ENCODE results near the gene FILIP1.

FILIP1 gene

DNA sequence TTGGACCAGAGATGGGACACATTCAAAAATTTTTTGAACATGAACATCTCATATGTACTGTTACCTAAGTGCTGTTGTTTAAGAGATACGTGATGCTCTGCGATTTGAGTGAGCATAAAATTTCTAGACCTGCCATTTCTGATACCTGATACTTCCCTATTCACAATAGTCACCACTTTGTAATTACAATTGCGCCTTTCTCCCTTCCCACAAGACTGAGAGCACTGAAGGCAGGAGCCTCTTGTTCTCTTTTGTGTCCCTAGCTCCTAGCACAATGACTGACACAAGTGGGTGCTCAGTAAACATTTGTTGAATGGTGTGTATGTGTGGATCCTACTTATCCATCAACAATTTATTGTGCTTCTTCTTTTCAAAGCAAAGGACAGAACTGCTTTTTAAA, 116.2 kb downstream of the FILIP1 start:
- DNase-seq (ENCODE audit: low spot score) = no peak
- TF ChIP-seq, protein P1, sequence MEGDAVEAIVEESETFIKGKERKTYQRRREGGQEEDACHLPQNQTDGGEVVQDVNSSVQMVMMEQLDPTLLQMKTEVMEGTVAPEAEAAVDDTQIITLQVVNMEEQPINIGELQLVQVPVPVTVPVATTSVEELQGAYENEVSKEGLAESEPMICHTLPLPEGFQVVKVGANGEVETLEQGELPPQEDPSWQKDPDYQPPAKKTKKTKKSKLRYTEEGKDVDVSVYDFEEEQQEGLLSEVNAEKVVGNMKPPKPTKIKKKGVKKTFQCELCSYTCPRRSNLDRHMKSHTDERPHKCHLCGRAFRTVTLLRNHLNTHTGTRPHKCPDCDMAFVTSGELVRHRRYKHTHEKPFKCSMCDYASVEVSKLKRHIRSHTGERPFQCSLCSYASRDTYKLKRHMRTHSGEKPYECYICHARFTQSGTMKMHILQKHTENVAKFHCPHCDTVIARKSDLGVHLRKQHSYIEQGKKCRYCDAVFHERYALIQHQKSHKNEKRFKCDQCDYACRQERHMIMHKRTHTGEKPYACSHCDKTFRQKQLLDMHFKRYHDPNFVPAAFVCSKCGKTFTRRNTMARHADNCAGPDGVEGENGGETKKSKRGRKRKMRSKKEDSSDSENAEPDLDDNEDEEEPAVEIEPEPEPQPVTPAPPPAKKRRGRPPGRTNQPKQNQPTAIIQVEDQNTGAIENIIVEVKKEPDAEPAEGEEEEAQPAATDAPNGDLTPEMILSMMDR (conservative IDR thresholded peaks at IDR 0.05; ENCODE audit: low read depth) = no peak
- H3K27ac ChIP-seq = no peak overlapping the region
- POLR2A ChIA-PET (ENCODE audit: low non-redundant PET) = no interaction called here
- CTCF ChIA-PET = interaction anchor here (0.7 kb wide), 1 partner anchor 9 kb away, joined by 5 read pairs; no protein-coding TSS in a partner anchor

DNA sequence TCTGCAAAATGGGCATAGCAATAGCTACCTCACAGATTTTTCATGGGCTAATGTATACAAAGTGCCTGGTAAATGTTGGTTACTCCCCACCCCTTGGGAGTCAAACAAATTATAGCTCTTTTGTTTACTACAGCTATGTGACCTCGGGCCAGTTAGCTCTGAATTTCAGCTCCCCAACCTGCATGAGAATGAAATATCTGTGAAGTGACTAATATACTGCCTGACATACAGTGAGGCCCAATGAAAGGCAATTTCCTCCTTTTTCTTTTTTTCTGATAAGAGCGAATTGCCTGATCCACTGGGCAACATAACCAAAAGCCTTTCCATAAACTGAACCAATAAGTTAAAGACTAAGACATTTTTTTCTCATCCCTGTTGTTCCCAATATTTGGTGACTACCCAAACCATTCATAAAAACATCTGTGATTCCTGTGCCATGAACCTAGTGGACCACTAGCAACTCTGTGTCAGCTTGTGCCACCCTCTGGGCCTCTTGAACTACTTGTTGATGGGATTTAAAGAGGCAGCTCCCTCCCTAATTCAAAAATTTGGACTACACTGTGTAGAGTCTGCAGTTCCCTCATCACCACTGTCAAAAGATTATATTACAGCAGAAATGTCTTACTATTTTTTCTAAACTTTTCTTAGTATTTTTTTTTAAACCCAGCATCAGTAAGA, 117.1 kb downstream of the FILIP1 start:
- TF ChIP-seq, protein P1 (conservative IDR thresholded peaks at IDR 0.05; ENCODE audit: low read depth) = no peak
- DNase-seq (ENCODE audit: low spot score) = peak; percentile 11
- no peak overlapping the region for H3K27ac ChIP-seq
- ChIA-PET CTCF (interaction anchor here (0.7 to 1.0 kb wide), 2 partner anchors 9 to 155 kb away, joined by 3 to 5 read pairs; no protein-coding TSS in a partner anchor), POLR2A (ENCODE audit: low non-redundant PET) (no interaction called here)

DNA sequence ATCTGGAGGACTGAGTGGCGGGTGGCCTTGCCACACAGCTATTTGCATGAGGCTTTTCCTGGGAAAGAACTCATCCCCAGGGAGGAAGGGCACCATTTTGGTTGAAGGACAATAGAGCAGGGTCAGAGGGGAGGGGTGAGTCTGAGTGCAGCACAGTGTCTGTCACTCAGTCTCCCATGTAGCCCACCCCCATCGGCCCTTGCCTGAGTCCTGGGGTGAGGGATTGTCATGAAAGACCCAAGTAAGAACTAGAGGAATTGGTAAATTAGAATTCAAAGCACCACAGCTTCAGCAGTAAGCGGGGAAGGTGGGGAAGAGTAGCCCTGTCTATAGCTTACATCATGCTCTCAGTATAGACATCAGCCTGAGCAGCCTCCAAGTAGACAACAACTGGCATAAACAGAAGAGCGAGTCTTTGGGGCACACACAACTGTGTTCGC, 118.6 kb downstream of the FILIP1 start:
- POLR2A ChIA-PET (ENCODE audit: low non-redundant PET) = no interaction called here
- TF ChIP-seq, protein P1 (conservative IDR thresholded peaks at IDR 0.05; ENCODE audit: low read depth) = no peak
- CTCF ChIA-PET = interaction anchor here (0.9 kb wide), 1 partner anchor 11 kb away, joined by 4 read pairs; no protein-coding TSS in a partner anchor
- DNase-seq (ENCODE audit: low spot score) = no peak
- H3K27ac ChIP-seq = no peak overlapping the region

DNA sequence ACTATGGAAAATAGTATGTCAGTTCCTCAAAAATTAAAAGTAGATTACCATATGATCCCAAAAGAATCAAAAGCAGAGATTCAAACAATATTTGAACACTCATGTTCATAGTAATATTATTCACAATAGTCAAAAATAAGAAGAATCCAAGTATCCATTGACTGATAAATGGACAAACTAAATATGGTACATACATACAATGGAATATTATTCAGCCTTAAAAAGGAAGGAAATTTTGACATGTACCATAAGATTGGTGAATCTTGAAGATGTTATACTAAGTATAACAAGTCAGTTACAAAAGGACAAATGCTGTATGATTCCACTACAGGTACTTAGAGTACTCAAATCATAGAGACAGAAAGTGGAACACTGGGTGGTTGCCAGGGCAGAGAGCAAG, 120.7 kb downstream of the FILIP1 start:
- ChIA-PET POLR2A (ENCODE audit: low non-redundant PET) (no interaction called here), CTCF (no interaction called here)
- TF ChIP-seq, protein P1 (conservative IDR thresholded peaks at IDR 0.05; ENCODE audit: low read depth) = no peak
- no peak overlapping the region for H3K27ac ChIP-seq
- DNase-seq (ENCODE audit: low spot score) = no peak

DNA sequence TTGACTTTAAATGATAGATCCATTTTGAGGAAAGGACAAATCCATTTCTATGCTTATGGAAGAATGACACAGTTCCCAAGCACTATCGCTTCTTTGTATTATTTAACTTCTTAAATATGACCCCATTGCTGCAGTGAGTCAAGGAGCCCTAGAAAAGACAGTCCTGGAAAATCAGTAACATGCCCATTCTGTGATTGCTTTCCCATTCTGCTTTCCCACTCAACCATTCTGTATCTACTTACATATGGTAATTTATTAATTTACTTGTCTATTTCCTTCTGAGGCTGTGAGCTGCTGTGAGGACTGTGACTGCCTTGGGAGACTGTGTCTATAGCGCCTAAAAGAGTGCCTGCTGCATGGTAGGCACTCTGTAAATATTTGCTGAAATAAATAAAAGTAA, 123.6 kb downstream of the FILIP1 start:
- ChIA-PET CTCF (no interaction called here), POLR2A (ENCODE audit: low non-redundant PET) (no interaction called here)
- no peak for DNase-seq (ENCODE audit: low spot score)
- H3K27ac ChIP-seq = no peak overlapping the region
- TF ChIP-seq, protein P1 (conservative IDR thresholded peaks at IDR 0.05; ENCODE audit: low read depth) = no peak

DNA sequence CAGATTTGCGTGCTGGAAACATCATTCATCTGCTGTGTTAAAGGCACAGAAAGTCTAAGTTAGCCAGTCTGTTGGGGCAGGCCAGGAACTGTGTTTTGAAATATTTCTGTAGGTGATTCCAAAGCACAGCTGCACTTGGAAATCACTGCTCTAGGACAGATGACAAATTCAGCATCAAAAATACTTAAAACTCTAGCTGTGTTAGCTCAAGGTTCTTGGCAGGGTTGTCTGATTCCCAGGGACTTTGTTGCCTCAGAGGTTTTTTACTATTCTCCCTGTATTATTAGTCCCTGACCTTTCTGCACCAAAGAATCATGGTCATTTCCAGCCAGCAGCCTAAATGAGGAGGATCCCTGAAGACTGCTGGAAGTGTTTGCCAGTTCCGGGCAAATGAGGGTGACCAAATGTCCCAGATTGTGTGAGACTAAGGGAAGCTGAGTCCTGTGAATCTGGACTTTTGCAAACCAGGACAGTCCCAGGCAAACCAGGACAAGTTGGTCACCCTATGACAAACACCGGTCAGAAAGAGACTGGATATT, 124.7 kb downstream of the FILIP1 start:
- TF ChIP-seq, protein P1 (conservative IDR thresholded peaks at IDR 0.05; ENCODE audit: low read depth) = no peak
- ChIA-PET POLR2A (ENCODE audit: low non-redundant PET) (no interaction called here), CTCF (interaction anchor here (0.6 to 1.3 kb wide), 2 partner anchors 158 to 355 kb away, joined by 3 to 5 read pairs; no protein-coding TSS in a partner anchor)
- DNase-seq (ENCODE audit: low spot score) = no peak
- H3K27ac ChIP-seq = no peak overlapping the region

Data from RWPE1 (cell line).